Liver (tissue), 9 donors: ENCODE measurements around the gene CCDC136. TPM values are rescaled to one million over a fixed set of nuclear protein-coding genes. Genes with fewer than 3 reads are reported as not detected.

ENCODE experiments used
- DNase-seq: peaks from one replicate; pipeline ENCODE4 v3.0.0-alpha.2; 2017; ENCODE audit warnings: low spot score
- H3K27ac ChIP-seq, 2 donors: one replicate each; pipeline ENCODE4 v1.7.0; 2013; ENCODE audit warnings: inconsistent platforms in 2 of 2, low read length in 2 of 2, control low read depth in 1 of 2, low read depth in 1 of 2, mild to moderate bottlenecking in 1 of 2
- H3K27me3 ChIP-seq, 4 donors: one replicate each; pipeline versions ENCODE4 v1.6.1 to v1.7.0; 2013; ENCODE audit warnings: low read length in 3 of 4, inconsistent platforms in 1 of 4, mild to moderate bottlenecking in 1 of 4, moderate library complexity in 1 of 4; ENCODE audit not compliant: control insufficient read depth in 4 of 4, insufficient read depth in 4 of 4
- H3K36me3 ChIP-seq, 4 donors: one replicate each; pipeline versions ENCODE4 v1.6.1 to v1.7.0; 2013; ENCODE audit warnings: low read length in 3 of 4, mild to moderate bottlenecking in 3 of 4, low read depth in 1 of 4, moderate library complexity in 1 of 4; ENCODE audit not compliant: control insufficient read depth in 4 of 4, insufficient read depth in 3 of 4
- H3K4me1 ChIP-seq, 4 donors: one replicate each; pipeline versions ENCODE4 v1.6.1 to v1.7.0; 2013; ENCODE audit warnings: low read length in 3 of 4, mild to moderate bottlenecking in 3 of 4, moderate library complexity in 1 of 4; ENCODE audit not compliant: control insufficient read depth in 4 of 4, insufficient read depth in 4 of 4
- H3K4me3 ChIP-seq, 3 donors: one replicate each; pipeline versions ENCODE4 v1.6.1 to v1.7.0; 2013; ENCODE audit warnings: low read length in 3 of 3, control low read depth in 1 of 3, low read depth in 1 of 3, mild to moderate bottlenecking in 1 of 3
- H3K9ac ChIP-seq, 2 donors: one replicate each; pipeline ENCODE4 v1.7.0; 2013; ENCODE audit warnings: low read length in 2 of 2, mild to moderate bottlenecking in 2 of 2, moderate library complexity in 2 of 2, control low read depth in 1 of 2, low read depth in 1 of 2
- H3K9me3 ChIP-seq, 4 donors: one replicate each; pipeline versions ENCODE4 v1.6.1 to v1.7.0; 2013; ENCODE audit warnings: low read length in 3 of 4; ENCODE audit not compliant: control insufficient read depth in 4 of 4
- ATF3 ChIP-seq: IDR thresholded peaks from 2 replicates; pipeline ENCODE4 v1.6.1; 2016; ENCODE audit warnings: antibody characterized with exemption
- CTCF ChIP-seq: fragments of 150-350 bp; IDR thresholded peaks from 2 replicates; pipeline ENCODE4 v1.5.1; 2017; ENCODE audit warnings: improper control_type of control experiment, low read depth, low read length; ENCODE audit not compliant: missing input control
- EGR1 ChIP-seq, 2 donors: IDR thresholded peaks; 2 replicates each; pipeline ENCODE4 v1.6.1; 2016 to 2018; ENCODE audit warnings: antibody characterized with exemption in 2 of 2, low read depth in 2 of 2
- FOXA1 ChIP-seq: IDR thresholded peaks from 2 replicates; pipeline ENCODE4 v1.6.1; 2016; ENCODE audit warnings: antibody characterized with exemption
- FOXA2 ChIP-seq: IDR thresholded peaks from 2 replicates; pipeline ENCODE4 v1.6.1; 2016; ENCODE audit warnings: antibody characterized with exemption
- GABPA ChIP-seq, 2 donors: IDR thresholded peaks in 1 of 2; conservative IDR thresholded peaks in 1 of 2; 2 replicates each; pipeline ENCODE4 v1.6.1; 2016; ENCODE audit warnings: antibody characterized with exemption in 2 of 2, mild to moderate bottlenecking in 1 of 2, moderate library complexity in 1 of 2
- HNF4A ChIP-seq, 2 donors: conservative IDR thresholded peaks; 2 replicates each; pipeline ENCODE4 v1.6.1; 2016; ENCODE audit warnings: antibody characterized with exemption in 2 of 2, mild to moderate bottlenecking in 2 of 2
- HNF4G ChIP-seq: IDR thresholded peaks from 2 replicates; pipeline ENCODE4 v1.6.1; 2016; ENCODE audit warnings: antibody characterized with exemption
- JUND ChIP-seq, 2 donors: IDR thresholded peaks; 2 replicates each; pipeline ENCODE4 v1.6.1; 2016; ENCODE audit warnings: antibody characterized with exemption in 2 of 2
- MAX ChIP-seq: IDR thresholded peaks from 2 replicates; pipeline ENCODE4 v1.6.1; 2016; ENCODE audit warnings: antibody characterized with exemption
- NR2F2 ChIP-seq: IDR thresholded peaks from 2 replicates; pipeline ENCODE4 v1.6.1; 2016; ENCODE audit warnings: antibody characterized with exemption
- RAD21 ChIP-seq, 2 donors: IDR thresholded peaks; 2 replicates each; pipeline ENCODE4 v1.6.1; 2016; ENCODE audit warnings: antibody characterized with exemption in 2 of 2, mild to moderate bottlenecking in 2 of 2
- REST ChIP-seq: IDR thresholded peaks from 2 replicates; pipeline ENCODE4 v1.6.1; 2016; ENCODE audit warnings: antibody characterized with exemption, mild to moderate bottlenecking
- RXRA ChIP-seq, 2 donors: IDR thresholded peaks; 2 replicates each; pipeline ENCODE4 v1.6.1; 2017 to 2018; ENCODE audit warnings: antibody characterized with exemption in 2 of 2, mild to moderate bottlenecking in 1 of 2
- SP1 ChIP-seq: IDR thresholded peaks from 2 replicates; pipeline ENCODE4 v1.6.1; 2018; ENCODE audit warnings: antibody characterized with exemption, mild to moderate bottlenecking
- TAF1 ChIP-seq: conservative IDR thresholded peaks from 2 replicates; pipeline ENCODE4 v1.6.1; 2016; ENCODE audit warnings: antibody characterized with exemption, mild to moderate bottlenecking
- YY1 ChIP-seq: IDR thresholded peaks from 2 replicates; pipeline ENCODE4 v1.6.1; 2016; ENCODE audit warnings: antibody characterized with exemption, mild to moderate bottlenecking
- ZBTB33 ChIP-seq: IDR thresholded peaks from 2 replicates; pipeline ENCODE4 v1.6.1; 2016; ENCODE audit warnings: antibody characterized with exemption
- WGBS: extraction: QIAGEN DNeasy Blood & Tissue Kit; methylation state at CpG from one replicate; pipeline ENCODE4 v1.1.7; 2013; 5-methylcytosine and 5-hydroxymethylcytosine counted together
- polyA plus RNA-seq, 2 donors: library from polyadenylated mRNA; stranded (reverse) in 1 of 2; unstranded in 1 of 2; fragments of 200-250 nt in 1 of 2; fragments of >200 nt in 1 of 2; fragmentation: Nextera tagmentation in 1 of 2; extraction: Ambion mirVana in 1 of 2; gene quantifications; one replicate each; pipeline versions ENCODE4 v1.2.1 to v1.2.3, GENCODE V29; 2013 to 2015
- total RNA-seq, 2 donors: library from RNA; depleted of rRNA; stranded (reverse); fragments of >200 nt; gene quantifications; one replicate each; pipeline ENCODE4 v1.2.3, GENCODE V29; 2014
- donor health status: healthy.
- donor health status: healthy.
- donor health status: healthy.
- donor health status: healthy.
- donor health status: healthy.

CCDC136 gene
- total and polyA plus RNA-seq, 4 donors: 0.09 to 0.59 (median 0.22) TPM

- no peak for TF ChIP-seq CTCF
These were observed 10.6 kb upstream of the CCDC136 start (continued) for GRCh38 chr7:128781126-128781525.

GRCh38 chr7:128781851-128782250, 9.9 kb upstream of the CCDC136 start:
- no peak overlapping the region for H3K4me3 ChIP-seq
- no peaks in the 10 kb centered on the region for H3K36me3 ChIP-seq
- 73% methylated on average over 3 of the region's 3 CpGs for WGBS
- no peaks in the 10 kb centered on the region for H3K27me3 ChIP-seq
- no peaks in the 10 kb centered on the region for H3K9me3 ChIP-seq
- no peaks in the 10 kb centered on the region for H3K4me1 ChIP-seq
- DNase-seq: no peak
- TF ChIP-seq CTCF: no peak
- no peak for TF ChIP-seq HNF4A (conservative IDR thresholded peaks at IDR 0.05)
- no peak for TF ChIP-seq RAD21 (IDR thresholded peaks at IDR 0.05)
- TF ChIP-seq HNF4G: no peak
- no peak for TF ChIP-seq FOXA2
- no peak for TF ChIP-seq REST
- no peak for TF ChIP-seq FOXA1
- no peak for TF ChIP-seq NR2F2
- no peak for TF ChIP-seq MAX
- TF ChIP-seq ZBTB33: no peak
- TF ChIP-seq TAF1: no peak
- no peak for TF ChIP-seq ATF3
- no peak for TF ChIP-seq YY1
- TF ChIP-seq EGR1 (IDR thresholded peaks at IDR 0.05; ENCODE audit: low read depth in 2 of 2): no peak
- no peak for TF ChIP-seq GABPA (IDR thresholded peaks at IDR 0.05 in 1 of 2, conservative IDR thresholded peaks at IDR 0.05 in 1 of 2)
- TF ChIP-seq RXRA (IDR thresholded peaks at IDR 0.05): no peak
- TF ChIP-seq JUND (IDR thresholded peaks at IDR 0.05): no peak
- no peak for TF ChIP-seq SP1
- H3K9ac ChIP-seq: no peak overlapping the region
- no peak overlapping the region for H3K27ac ChIP-seq
